Stimulated activated CD8-positive, alpha-beta memory T cell treated with anti-CD3 and anti-CD28 coated beads, Interleukin-15, amount 100 ng/mL, for 24 hours (primary cell): ENCODE data around the gene PITX2.

Experiments
- DNase-seq: peaks from one replicate; pipeline ENCODE4 v3.0.0-alpha.2; 2020; ENCODE audit warnings: low read depth

The PITX2 gene

DNA sequence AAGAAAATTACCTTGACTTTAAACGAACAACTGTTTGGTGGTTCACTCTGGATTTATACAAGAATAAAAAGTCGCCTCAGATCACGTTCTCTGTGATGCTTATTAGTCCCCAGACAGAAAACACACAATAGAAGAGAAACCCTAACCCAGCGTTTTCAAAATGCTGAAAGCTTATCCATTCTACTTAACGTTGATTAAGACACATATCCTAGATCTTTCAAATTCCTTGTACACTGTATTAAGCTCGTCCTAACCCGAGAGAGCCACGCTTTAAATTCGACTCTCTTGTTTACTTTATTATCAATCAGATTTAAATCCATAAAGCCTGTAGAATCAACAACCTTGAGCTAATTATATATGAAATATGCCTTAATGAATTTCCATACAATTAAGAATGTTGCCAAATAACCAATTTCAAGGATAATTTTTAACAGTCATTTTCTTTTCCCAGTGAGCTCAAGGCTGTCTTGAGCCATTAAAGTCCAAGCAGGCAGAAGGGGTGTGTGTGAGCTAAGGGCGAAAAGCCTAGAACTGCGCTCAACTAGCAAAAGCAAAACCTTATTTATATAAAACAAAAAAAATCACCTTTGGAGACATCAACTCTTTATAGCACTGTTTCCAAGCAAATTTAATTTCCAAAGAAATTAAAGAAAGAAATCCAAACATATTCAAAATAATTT lies 981 bp upstream of the PITX2 start:
- DNase-seq: no peak

- DNase-seq: no peak
Observed at GRCh38 chr4:110621839-110622751, 782 bp downstream of the PITX2 start.

- DNase-seq: no peak
Observed at GRCh38 chr4:110621328-110621812, 1.5 kb downstream of the PITX2 start.

- DNase-seq: no peak
Observed at GRCh38 chr4:110620691-110621327, 2.1 kb downstream of the PITX2 start.

DNA sequence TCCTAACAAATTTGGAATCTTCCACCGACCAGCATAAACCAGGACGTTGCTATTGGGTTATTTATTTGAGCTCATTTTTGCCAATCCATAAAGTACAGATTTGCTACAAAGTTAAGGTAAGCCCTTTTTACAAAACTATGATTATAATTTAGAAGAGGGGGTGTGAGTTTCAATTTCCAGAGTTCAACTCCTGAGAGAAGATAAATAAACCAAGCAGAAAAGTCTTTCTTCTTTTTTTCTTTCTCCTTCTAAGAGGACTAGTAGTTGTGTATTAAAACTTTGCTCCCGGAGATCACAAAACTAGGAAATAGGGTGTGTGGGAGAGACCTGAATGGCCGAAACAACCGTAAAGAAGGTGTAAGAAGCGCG lies 2.6 kb downstream of the PITX2 start:
- no peak for DNase-seq

- no peak for DNase-seq
Observed at GRCh38 chr4:110619463-110620247, 3.2 kb downstream of the PITX2 start.

DNA sequence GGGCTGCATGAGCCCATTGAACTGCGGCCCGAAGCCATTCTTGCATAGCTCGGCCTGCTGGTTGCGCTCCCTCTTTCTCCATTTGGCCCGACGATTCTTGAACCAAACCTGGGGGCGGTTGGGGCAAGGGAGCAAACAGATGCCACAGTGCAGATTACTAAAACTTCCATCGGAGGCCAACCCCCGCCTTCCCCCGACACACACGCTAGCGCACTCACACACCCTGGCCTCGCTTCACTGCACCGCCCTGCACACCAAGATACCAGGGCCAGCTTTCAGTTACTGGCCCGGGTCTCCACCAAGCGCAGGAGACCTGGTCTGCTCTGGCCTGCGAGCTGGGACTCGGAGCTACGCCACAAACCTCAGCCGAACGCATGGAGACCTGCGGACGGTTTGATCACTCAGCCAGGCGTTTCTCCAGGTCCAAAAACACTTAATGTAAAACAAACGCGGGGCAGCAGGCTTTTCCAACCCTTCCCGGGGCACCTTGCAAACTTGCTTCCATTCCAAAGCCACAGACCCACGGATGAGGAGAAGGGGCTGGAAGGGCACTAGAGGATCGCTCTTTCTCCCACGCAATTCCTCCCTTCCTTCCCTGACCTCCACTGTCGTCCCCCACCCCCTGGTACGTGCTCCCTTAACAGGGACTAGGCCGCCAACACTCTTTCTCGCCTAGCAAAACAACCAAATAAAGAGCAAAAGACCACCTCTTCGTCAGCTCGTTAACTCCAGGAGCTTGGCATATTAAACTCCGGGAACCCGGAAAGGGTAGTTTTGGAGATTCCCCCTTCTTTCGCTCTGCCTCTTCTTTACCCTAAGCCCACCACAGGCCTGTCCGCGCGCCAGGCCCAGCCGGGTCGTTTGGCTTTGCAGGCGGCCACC lies 4.1 kb downstream of the PITX2 start:
- DNase-seq: no peak

- DNase-seq: no peak
Observed at GRCh38 chr4:110617646-110618580, 5.0 kb downstream of the PITX2 start.

- no peak for DNase-seq
Observed at GRCh38 chr4:110617075-110617640, 5.7 kb downstream of the PITX2 start.

DNA sequence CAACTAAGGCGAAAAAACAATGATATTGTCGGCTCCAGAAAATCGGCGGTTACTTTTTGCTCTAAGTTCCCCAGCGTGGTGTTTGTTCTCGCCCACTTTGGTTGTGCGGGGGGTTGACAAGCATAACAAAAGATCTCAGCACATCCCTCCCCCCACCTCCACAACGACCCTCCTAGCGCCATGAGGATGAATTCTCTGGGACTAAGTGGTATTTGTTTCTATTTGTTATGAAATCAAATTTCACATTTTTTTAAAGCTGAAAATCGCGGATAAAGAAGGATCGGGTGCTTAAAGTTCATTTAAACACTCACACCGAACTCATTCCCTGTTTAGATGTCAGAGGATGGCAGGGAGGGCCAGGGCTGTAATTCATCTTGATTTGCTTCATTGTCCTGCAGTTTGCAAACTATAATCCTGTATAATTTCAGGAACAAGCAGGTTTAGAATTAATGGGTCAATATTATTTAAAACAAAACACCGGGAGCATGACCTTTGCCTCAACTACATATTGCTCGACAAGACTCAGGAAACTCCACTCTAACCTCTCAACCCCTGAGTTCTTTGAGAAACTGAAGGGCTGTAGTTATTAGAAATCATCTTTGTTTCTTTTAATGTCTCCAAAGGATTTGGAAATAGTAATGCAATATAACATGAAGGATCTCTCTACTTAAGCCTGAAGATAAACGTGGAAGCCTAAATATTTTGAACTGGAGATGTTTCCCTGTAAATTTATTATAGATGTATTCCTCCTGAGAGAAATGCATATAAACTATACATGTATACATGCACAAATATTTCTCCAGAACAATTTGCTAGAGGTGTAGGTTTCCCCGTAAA lies 6.4 kb downstream of the PITX2 start:
- no peak for DNase-seq

GRCh38 chr4:110615353-110616237 lies 7.3 kb downstream of the PITX2 start:
- DNase-seq: no peak

- DNase-seq: no peak
Observed at GRCh38 chr4:110614976-110615352, 7.9 kb downstream of the PITX2 start.

GRCh38 chr4:110614173-110614963 lies 8.5 kb downstream of the PITX2 start:
- no peak for DNase-seq

- DNase-seq: no peak
Observed at GRCh38 chr4:110613745-110614144, 9.1 kb downstream of the PITX2 start.

DNA sequence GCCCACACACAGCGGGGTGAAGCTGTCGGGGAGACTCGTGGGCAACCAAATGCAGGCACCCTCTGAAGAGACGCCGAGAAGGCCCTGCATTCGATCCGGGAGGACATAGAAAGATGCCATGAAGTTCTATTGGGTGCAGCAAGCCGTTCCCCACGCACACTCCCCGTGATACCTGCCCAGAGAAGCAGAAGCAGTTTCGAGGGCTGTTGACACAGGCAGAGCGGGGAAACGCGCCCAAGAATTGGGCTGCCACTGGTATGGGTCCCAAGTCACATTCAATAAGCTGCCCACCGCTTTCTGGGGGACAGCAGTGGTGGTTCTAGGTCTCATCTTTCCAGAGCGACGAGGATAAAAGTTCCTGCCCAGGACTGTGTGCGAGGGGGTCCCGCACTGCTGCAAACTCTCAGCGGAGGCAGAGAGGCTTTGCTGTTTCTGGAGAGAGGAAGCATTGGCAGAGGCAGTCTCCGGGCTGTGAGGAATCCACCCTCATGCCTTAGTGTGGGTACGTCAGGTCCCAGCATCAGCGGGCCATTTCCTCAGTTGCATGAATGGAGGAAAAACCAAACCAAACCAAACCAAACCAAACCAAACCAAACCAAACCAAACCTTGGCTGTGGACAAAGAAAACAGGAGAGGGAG lies 10.1 kb downstream of the PITX2 start:
- no peak for DNase-seq

- DNase-seq: no peak
Observed at GRCh38 chr4:110611968-110612447, 10.9 kb downstream of the PITX2 start.
